ENCODE data around the gene CACNG4.

DNA sequence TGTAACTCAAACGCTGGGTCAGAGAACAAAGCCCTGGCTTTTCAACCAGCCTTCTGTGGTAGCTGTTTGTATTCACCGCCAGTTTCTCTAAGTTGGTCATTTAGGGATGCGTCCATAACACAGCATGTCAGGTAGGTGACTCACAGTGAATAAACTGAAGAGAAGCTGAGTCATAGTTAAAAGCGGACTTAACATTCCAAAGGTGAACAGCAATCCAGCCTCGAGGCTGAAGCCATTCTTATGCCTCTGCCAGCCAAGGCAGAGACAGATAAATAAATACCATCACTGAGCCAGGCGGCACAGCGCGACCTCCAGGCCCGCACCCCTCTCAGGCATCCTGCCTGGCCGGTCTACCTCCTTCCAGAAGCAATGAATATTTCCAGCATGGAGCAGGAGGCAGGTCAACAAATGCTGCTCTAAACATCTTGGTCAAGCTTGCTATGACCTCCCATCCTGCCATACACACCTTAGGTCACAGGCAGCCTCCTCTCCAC, 12.4 kb upstream of the CACNG4 start:
- TF ChIP-seq, protein P1, sequence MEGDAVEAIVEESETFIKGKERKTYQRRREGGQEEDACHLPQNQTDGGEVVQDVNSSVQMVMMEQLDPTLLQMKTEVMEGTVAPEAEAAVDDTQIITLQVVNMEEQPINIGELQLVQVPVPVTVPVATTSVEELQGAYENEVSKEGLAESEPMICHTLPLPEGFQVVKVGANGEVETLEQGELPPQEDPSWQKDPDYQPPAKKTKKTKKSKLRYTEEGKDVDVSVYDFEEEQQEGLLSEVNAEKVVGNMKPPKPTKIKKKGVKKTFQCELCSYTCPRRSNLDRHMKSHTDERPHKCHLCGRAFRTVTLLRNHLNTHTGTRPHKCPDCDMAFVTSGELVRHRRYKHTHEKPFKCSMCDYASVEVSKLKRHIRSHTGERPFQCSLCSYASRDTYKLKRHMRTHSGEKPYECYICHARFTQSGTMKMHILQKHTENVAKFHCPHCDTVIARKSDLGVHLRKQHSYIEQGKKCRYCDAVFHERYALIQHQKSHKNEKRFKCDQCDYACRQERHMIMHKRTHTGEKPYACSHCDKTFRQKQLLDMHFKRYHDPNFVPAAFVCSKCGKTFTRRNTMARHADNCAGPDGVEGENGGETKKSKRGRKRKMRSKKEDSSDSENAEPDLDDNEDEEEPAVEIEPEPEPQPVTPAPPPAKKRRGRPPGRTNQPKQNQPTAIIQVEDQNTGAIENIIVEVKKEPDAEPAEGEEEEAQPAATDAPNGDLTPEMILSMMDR (IDR thresholded peaks at IDR 0.05 in 4 of 5, conservative IDR thresholded peaks at IDR 0.05 in 1 of 5) = no peak
- no peak for TF ChIP-seq POLR2A (IDR thresholded peaks at IDR 0.05)
